NCI-H1436 treated with DMSO at 0.1 percent for 48 hours (cell line): ENCODE results near the gene PRSS33.

Source experiments
- DNase-seq: peaks from one replicate; lab custom pipeline; 2025; lab: John Stamatoyannopoulos, UW

Gene PRSS33

DNA sequence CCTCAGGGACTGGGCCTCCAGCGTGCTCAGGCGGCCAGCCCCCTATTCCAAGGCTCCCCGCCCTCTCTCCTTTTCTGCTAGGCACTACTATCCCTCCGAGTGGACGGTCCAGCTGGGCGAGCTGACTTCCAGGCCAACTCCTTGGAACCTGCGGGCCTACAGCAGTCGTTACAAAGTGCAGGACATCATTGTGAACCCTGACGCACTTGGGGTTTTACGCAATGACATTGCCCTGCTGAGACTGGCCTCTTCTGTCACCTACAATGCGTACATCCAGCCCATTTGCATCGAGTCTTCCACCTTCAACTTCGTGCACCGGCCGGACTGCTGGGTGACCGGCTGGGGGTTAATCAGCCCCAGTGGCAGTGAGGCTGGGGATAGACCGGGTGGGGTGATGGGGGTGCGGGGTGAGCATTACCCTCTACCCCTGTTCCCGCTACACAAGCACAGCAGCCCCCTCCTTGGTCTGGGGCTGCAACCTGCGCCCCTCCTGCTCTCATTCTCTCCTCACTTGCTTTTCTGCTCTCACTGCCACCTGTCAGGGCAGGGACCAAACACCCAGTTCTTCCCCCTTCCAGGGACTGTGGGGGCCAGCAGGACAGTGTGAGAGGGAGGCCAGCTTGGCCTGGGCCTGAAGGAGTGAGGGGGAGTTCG lies 12.0 kb upstream of the PRSS33 start:
- no peak for DNase-seq

DNA sequence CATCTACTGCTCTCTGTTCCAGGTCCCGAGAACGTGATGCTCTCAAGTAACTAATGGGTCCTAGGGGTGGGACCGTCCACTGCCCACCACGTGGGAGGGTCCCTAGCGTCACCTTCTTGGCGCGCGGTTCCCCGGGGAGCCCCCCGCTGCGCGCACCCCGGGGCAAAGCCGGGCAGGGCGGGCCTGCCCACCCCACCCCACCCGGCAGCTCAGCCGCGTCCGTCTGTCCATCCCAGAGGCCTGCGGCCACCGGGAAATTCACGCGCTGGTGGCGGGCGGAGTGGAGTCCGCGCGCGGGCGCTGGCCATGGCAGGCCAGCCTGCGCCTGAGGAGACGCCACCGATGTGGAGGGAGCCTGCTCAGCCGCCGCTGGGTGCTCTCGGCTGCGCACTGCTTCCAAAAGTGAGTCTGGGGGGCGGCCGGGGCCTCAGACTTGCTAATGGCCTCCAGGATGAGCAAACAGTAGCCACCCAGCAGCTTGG lies 11.4 kb upstream of the PRSS33 start:
- DNase-seq: no peak

DNA sequence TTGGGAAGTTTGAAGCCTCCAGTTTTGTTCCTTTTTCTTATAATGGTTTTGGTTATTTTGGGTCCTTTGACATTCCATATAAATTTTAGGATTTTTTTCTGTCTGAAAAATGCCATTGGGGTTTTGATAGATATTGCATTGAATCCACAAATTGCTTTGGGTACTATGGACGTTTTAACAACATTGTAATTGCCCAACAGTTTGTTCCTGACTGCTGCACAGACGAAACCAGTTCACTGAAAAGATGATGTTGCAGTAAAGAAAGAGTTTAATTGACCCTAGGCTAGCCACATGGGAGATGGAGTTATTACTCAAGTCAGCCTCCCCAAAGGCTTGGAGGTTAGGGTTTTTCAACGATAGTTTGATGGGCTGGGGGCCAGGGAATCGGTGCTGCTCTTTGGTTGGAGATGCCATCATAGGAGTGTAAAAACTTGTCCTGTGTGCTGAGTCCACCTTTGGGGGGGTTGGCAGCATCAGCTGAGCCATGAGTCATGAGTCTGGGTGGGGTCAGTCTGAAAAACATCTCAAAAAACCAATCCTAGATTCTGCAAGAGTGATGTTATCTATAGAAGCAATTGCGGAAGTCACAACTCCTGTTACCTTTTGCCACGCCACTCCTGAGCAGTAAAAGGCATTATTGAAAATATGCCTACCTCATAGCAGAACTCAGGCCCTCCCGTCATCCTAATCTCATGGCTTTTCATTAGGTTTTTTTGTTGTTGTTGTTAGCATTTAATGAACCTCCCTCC lies 8.2 kb upstream of the PRSS33 start:
- DNase-seq: no peak

DNA sequence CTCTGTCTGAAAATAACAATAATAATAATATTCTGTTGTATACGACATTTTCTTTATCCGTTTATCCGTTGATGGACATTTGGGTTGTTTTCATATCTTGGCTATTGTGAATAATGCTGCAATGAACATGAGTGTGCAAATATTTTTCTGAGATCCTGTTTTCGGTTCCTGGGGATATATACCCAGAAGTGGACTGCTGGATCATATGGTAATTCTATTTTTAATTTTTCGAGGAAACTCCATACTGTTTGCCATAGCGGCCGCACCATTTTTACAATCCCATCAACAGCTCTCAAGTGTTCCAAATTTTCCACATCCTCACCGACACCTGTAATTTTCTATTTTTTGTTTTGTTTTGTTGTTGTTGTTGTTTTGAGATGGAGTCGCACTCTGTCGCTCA lies 5.6 kb upstream of the PRSS33 start:
- no peak for DNase-seq

DNA sequence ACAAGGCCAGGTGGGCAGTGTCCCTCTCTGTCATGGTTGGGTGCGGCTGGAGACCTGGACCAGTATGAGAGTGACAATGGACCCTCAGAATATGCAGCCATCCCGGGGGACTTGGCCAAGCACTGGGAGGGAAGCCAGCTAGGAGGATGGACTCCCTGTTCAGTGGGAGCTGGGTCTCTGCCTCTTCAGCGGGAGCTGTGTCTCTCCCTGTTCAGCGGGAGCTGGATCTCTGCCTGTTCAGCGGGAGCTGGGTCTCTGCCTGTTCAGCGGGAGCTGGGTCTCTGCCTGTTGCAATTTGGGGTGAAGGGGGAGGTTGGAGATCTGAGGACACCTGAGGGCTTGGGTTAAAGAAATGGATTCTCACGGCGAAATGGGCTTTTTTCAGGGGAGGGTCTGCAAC lies 3.8 kb upstream of the PRSS33 start:
- DNase-seq: no peak

DNA sequence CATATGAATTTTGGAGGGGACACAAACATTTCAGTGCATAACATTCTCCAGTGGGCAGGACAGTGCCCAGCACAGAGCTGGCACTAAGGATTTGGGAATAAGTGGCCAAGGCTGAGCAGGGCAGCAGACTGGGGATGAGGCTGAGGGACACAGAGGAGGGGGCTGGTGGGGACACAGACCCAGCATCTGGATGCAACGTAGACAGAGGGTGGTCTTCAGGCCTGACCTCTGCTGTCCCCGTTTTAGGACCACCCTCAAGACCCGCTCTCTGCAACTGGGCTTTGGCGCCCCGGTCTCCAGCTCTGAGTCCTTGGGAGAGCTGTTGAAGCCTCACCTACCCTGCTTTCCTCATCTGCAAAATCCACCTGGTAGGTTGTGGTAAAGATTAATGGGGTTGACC lies 3.3 kb upstream of the PRSS33 start:
- no peak for DNase-seq

DNA sequence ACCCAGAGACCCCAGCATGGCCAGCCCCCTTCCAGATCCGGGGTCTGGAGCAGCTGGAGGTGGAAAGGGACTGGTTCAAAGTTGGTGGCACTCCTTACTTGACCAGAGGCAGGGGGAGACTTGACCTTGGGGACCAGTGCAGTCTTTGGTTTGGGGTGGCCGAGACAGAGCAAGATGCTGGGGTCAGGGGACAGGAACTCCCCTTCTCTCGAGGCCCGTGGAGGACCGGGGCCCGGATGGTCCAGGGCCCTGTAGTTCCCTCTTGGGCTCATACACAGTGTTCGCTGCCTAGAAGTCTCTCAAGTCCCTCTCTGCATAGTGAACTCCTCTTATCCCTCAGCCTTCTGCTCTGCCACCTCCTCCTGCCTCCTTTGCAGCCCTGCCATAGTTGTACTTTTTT lies 601 bp upstream of the PRSS33 start:
- no peak for DNase-seq

DNA sequence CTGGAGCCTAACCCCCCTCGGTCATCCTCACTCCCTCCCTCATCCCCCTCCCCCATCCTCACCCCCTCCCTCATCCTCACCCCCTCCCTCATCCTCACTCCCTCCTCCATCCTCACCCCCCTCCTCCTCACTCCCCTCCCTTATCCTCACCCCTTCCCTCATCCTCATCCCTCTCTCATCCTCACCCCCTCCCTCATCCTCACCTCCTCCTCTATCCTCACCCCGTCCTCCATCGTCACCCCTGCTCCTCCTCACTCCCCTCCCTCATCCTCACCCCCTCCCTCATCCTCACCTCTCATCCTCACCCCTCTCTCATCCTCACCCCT lies 571 bp downstream of the PRSS33 start:
- DNase-seq: no peak

DNA sequence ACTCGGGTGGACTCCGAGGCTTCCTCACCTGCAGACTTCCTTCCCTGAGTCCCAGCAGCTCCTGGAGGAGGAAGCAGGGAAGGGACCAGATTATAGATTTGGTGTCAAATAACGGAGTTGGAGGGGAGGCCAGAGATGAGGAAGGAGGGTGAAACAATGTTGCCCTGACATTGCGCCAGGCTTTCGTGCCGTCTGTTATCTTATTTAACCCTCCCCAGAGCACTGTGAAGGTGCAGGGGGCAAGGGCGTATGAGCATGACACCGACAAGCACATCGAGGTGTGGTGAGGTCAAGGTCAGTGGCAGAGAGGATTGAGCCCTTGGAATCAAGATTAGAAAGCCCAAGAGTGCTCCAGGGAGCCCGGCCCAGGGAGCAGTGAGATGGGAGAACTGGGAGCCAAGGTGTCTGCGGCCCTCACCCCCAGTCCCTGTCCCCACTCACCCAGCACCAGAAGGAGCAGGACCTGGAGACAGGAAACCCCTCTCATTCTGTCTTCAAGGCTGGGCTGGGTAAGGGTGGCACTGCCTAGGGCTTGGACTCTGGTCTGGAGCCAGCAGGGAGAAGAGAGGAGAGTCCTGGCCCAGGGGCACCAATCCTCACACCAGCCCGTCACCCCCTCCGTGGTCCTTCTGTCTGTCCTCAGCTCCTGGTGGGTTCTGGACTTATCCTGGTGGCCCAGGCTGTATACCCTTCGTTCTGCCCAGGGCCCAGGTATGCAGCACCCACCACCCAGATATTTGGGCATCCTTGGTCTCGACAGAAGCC lies 1.1 kb downstream of the PRSS33 start:
- DNase-seq: no peak

DNA sequence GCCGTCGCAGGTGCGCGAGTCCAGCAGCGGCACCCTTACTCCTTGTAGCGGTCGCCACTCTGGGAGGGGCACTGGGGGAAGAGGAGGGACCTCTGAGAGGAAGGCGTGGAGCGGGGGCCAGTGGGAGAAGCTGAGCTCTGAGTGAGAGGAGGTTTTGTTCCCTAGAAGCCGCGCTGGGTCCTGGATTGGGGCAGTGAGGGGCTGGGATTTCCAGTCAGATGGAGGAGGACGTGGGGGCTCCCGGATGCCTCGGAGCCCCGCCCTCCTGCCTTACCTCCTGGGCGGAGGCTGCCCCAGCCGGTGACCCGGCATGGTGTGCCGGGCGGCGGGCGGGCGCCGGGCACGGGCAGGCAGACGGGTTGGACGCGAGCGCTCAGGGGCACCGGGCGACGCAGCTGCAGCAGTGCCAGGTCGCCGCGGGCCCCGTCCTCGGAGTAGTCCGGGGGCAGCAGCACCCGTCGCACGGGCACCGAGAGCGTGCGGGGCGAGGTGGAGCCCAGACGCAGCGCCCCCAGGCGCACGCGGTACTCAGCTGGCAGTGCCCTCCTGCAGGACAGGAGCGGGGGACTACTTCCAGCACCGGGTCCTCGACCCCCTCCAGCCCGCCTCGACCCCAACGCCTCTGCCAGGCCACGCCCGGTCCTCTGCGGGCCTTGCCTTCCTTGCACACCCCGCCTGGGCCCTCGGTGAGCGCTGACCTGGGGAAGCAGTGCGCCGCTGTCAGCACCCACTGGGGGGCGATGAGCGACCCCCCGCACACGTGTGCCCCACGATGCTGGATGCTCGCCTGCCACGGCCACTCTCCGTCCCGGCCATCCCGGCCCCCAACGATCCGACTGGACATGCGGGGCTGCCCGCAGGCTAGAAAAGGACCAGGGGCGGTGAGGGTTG lies 2.0 kb downstream of the PRSS33 start:
- DNase-seq: no peak

DNA sequence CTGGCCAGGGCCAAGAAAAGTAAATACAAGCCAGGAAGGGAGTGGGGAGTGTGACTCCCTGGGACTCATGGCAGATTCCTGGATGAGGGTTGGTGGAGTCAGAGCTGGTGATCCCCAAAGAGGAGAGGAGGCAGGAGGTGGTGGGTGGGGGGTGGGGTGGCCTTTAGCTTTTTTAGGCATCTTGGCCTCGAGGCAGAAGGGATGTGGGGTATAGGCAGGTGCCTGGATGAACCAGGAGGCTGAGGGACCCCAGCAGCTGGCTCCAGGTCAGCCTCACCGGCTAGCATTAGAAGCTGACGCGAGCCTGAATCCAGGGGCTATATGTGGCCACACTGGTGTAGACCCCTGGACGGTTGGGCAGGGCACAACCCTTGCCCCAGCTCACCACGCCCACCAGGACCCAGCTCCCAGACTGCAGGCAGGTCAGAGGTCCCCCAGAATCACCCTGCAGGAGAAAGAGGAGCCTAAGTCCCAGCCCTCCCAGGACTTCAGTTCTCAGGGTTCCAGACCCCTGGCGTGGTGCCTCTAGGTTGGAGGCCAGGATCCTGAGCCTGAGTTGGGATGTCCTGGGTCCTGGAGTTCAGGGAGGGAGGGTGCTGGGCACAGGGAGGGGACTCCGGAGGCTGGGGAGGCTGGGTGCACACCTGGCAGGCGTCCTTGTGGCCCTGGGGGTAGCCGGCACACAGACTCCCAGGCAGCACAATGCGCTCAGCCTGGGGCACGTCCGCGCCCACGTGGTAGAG lies 2.8 kb downstream of the PRSS33 start:
- DNase-seq: no peak

DNA sequence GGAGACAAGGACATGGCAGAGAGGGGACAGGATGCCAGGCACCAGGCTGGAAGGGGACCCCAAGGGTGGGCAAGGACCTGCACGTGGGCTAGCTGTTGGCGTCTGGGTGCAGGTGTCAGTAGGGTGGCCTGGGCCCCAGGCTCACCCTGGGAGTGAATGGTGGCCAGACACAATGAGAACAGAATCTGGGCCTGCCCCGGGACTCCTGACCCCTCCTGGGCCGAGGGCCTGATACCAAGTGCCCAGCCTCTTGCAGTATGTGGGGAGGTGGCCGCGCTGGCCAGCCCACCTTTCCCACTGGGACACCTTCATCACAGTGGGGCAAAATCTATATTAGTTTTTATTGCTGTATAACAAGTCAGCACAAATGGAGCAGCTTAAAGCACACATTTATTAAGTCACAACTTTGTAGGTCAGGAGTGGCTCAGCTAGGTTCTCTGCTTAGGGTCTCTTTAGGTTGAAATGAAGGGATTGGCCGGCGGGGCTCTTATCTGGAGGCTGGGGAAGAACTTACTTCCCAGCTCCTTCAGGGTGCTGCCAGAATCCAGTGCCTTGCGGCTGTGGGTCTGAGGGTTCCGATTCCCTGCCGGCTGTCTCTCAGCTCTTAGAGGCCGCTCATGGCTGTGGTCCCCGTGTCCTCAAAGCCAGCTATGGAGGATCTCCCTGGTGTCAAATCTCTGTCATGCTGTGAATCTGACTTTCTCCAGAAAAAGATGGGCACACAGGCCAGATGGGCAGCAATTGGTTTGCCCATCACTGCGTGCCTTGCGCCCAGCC lies 3.6 kb downstream of the PRSS33 start:
- DNase-seq: no peak

DNA sequence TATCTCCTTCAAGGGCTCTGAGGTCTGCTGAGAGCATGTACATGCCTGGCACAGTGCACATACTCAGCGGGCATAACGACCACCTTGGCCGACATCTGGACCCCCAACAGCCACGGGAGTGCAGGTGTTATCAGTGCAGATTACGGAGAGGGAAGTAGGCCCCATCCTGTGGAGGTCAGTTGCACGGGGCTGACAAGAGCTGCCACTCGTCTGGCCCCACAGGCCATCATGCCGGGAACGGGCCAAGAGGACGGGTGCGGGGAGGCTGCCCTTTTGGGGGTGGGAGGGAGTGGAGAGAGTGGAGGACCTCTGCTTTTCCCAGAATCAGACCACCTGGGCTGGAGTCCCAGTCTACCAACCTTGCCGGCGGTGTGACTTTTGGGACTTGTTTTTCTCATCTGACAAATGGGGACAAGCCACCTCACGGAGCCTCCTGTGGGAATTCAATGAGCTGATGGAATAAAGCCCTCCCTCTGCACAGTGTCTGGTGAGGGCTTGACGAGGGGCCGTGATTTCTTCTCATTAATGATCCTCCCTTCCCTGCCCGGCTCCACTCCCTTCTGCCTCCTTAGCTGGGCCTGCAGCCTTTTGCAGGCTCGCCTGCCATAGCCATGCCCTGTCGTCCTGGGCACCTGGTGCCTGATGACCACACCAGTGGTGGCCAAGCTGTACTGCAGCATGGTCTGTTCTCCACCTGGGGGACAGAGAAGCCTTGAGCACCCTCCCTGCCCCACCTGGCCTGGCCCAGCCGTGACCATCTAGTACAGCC lies 4.6 kb downstream of the PRSS33 start:
- no peak for DNase-seq

DNA sequence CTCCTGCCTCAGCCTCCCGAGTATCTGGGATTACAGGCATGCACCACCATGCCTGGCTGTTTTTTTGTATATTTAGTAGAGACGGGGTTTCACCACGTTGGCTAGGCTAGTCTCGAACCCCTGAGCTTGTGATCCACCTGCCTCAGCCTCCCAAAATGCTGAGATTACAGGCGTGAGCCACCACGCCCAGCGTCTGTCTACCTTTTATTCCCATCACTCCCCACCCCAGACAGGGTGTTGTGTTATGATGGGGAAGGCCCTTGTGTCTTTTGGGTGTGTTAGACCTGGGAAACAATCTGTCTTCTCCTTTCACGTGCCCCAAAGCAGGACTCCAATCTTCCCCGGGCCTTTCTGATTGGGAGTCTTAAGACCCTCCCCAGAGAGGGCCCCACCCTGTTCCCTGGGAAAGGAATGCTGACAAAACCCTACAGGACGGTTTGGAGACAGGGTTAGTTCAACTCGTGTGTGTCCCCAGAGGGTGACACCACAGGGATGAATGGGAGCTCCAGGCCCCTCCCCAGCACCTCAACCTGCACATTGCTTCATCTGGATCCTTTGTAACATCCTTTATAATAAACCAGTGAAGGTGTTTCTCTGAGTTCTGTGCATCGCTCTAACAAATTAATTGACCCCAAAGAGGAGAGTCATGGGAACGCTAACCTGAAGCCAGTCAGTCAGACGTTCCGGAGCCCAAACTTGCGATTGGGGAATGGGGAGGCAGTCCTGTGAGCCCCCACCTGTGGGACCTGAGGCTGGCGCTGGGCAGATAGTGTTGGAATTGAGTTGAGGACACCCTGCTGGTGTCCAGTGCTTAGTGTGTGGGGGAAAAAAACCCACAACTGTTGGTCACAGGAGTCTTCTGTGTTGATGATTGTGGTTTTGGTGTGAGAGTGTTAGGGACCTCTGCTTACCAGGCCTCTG lies 7.1 kb downstream of the PRSS33 start:
- DNase-seq: no peak

DNA sequence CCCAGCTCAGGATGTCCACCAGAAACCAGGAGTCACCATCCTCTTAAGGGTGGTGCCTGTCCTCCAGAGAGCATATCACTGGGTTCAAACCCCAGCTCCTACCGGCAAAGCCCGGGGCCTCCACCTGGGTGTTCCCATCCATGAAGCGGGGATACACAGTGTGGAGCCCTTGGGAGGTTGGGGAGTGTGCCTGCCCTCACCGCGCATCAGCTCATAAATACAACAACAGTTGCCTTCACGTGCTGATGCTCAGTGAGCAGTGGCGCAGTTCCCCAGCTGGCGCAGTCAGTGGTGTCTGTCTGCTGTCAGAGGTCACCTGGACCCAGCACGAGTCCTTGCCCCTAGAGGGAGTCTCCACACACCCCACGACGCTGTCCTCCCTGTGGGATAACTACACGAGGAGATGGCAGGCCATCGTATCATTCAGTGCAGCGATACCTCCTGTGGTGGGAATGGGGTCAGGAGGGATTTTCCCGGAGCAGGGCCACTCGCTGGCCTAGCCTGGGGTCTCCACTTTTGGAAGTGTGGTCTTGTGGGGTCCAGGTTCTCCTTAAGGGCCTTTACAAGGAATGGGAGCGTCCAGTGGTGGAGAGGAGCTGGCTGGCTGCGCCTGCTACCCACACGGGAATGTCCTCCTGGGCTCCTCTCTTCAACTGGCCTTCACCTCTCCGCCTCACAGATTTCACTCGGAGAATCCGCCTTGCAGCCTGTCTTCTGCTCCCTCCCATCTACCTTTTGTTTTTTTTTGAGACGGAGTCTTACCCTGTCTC lies 8.0 kb downstream of the PRSS33 start:
- no peak for DNase-seq

DNA sequence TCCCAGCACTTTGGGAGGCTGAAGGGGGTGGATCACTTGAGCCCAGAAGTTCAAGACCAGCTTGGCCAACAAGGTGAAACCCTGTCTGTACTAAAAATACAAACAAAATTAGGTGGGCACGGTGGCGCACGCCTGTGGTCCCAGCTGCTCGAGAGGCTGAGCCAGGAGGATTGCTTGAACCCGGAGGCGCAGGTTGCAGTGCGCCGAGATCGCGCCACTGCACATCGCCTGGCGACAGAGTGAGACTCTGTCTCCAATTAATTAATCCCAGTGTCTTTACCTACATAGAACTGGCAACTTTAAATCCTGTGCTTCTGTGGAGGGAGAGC lies 8.8 kb downstream of the PRSS33 start:
- DNase-seq: no peak

DNA sequence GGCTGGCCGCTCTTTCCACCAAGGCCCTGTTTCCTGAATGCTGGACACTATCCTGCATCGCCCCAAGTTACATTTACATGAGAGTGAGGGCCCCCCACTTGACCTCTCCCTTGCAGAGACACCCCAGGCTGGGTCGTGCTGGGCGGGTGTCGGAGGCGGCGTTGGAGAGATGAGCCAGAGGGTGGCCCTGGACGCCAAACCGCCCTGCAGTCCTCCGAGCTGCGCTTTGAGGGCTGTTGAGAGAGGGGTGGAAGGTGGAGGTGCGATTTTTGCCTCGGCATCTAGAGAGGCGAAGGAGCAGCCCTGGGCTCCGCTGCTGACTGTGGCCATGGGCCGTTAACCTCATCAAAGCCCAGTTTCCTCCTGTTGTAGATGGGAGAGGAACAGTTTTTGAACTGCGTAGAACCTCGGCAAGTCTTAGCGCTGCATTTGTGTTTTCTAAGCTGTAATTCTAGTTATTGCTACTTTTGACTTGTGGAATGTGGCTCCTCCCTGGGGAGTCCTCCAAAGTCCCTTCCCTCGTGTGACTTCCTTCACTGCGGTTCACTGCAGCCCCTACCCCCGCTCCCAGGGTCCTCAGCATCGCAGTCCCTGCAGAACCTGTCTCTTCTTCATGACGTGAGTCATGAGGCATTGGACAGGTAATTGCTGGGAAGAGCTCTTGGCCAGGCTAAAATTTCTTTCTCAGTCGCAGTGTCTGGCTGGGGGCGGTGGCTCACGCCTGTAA lies 9.3 kb downstream of the PRSS33 start:
- no peak for DNase-seq
